Measurements from ENCODE around the gene CDC45. TPM values are rescaled to one million over a fixed set of nuclear protein-coding genes. Genes with fewer than 3 reads are reported as not detected.
"Not testable (repeated sequence)": the region's sequence is repeated elsewhere in the genome, so short reads cannot be mapped to it uniquely, and the experiment has no call there.

Gene CDC45
- total RNA-seq, 1 donor = 8.9 TPM

- DNase-seq (ENCODE audit: low read depth in 2 of 3, low spot score in 2 of 3) = no peak
Measured at GRCh38 chr22:19525666-19526065, 45.9 kb downstream of the CDC45 start.

DNA sequence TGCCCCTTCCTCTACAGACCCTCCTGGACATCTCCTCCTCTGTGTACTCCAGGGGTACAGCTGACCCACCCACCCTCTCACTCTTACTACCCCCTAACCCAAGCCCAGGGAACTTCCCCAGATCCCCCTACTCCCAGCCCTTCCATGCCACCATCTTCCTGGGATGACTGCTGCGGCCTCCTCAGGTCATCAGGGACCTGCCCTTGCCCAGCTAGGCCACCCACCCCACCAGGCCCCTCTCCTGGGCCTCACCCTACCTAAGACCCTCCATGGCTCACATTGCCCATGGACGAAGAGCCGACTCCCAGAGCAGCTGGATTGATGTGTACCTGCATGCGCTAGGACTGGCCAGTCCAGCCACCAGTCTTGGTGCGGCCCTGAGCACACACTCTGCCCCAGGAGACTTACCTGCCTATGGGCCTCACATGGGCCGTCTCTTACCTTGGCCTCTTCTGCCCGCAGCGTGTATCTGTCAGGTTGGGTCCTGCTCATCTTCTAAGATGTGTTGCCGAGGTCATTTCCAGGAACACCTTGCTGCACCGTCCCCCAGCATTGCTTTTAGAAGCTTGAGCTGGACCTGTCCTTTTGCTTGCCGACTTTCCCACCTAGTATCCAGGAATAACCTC lies 46.5 kb downstream of the CDC45 start:
- DNase-seq (ENCODE audit: low read depth in 2 of 3, low spot score in 2 of 3) = no peak

DNA sequence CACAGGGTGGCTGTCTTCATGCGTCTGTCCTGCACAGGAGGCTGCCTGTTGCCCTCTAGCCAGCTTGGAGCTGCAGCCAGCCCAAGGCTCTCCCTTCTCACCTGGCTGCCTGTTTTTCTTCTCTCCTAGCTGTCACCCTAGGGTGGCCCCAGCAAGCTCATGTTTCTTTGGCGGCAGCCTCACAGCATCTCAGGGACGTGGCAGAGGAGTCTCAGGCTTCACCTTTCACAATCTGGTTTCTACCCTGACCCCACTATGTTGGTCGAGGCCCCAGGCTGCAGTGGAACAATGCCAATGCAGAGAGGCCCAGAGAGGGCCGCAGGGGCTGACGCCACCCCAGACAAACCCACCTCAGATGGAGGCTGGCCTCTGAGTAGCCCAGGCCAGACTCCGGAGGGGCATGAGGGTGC lies 47.0 kb downstream of the CDC45 start:
- no peak for DNase-seq (ENCODE audit: low read depth in 2 of 3, low spot score in 2 of 3)

DNA sequence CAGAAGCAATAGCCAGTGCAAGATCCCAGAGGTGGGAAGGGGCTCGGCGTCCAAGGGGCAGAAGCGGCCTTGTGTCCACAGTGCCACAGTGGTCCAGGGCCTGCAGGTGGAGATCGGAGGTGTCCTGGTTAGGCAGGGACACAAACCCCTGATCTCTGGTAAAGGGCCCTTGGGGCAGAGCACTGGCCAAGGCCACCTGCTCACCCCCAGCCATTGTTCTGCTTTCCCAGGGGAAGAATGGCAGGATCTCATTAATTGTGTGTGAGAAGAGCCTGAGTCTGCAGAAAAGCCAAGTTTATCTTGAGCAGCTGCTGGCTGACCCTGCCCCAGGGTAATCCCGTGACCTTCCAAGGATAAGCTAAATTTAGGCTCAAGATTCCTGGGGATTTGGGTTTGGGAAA lies 47.6 kb downstream of the CDC45 start:
- DNase-seq (ENCODE audit: low read depth in 2 of 3, low spot score in 2 of 3) = no peak

DNA sequence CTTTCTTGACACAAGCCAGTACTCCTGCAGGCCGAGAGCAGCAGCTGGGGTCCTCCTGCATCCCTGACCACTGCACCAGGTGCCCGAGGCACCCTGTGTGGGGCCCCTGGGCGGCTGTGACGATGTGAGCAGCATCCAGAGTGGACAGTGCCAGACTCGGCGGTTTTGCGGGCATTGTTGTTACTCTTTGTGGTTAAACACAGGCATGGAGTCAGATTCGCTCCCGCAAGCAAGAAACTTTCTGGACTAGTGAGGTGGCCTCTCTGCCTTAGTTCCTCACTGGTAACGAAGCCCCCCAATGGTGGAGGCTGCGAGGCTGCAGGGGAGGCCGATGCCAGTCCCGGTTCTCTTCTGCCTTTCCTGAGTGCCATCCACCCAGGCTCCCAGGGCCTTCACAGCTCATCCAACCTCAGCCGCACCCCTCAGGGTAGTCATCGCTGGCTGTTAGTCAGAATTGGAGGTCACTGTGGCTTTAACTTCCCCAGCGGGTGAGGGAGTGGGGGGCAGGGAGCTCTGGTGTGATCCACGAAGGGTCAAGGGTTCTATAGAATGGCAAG lies 48.2 kb downstream of the CDC45 start:
- DNase-seq (ENCODE audit: low read depth in 2 of 3, low spot score in 2 of 3) = no peak

GRCh38 chr22:19529811-19530210 lies 50.1 kb downstream of the CDC45 start:
- DNase-seq (ENCODE audit: low read depth in 2 of 3, low spot score in 2 of 3) = peak in 1 of 3 donors; percentile 43

DNA sequence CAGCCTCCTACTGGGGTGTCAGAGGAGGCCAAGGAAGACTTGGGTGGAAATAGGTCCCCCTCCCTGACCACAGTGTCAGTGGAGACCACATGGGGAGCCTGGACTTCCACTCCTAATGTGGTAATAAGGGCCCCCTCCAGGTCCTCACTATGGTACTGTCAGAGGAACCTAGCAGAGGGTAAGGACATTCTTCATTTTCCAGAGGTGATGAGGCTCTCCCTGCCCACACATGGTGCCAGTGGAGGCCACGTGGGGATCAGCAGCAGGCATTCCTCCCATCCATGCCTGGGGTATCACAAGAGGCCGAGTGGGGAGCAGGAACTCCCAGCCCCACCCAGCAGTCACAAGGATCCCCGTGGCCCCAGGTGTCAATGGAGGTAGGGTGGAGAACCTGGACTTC lies 51.0 kb downstream of the CDC45 start:
- no peak for DNase-seq (ENCODE audit: low read depth in 2 of 3, low spot score in 2 of 3)

- not testable (repeated sequence) for DNase-seq (ENCODE audit: low read depth in 2 of 3, low spot score in 2 of 3)
Measured at GRCh38 chr22:19531327-19531726, 51.6 kb downstream of the CDC45 start.

DNA sequence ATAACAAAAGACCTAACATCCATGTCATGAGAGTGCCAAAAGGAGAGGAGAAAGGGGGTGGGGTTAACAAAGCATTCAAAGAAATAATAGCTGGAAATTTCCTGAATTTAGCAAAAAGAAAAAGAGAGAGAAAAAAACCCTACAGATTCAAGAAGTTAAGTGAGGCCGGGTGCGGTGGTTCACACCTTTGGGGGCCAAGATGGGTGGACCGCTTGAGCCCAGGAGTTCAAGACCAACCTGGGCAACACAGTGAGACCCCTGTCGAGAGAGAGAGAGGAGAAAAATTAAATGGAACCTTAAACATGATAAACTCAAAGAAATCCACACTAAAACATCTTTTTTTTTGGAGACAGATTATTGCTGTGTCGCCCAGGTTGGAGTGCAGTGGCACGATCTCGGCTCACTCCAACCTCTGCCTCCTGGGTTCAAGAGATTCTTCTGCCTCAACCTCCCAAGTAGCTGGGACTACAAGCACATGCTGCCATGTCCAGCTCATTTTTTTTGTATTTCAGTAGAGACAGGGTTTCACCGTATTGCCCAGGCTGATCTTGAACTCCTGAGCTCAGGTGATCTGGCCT lies 53.4 kb downstream of the CDC45 start:
- DNase-seq (ENCODE audit: low read depth in 2 of 3, low spot score in 2 of 3) = no peak

- DNase-seq (ENCODE audit: low read depth in 2 of 3, low spot score in 2 of 3) = no peak
Measured at GRCh38 chr22:19533857-19534256, 54.1 kb downstream of the CDC45 start.

DNA sequence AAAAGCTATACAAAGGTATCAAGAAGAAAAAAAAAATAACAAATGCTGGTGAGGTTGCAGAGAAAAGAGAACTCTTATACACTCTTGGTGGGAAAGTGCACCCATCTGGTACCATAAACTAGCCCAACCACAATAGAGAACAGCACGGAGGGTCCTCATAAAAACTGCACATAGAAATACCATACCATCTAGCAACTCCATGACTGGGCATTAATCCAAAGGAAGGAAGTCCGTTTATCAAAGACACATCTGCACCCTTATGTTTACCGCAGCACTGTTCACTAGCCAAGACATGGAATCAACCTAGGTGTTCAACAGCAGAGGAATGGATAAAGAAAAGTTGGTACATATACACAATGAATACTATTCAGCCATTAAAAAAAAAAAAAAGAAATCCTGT lies 55.3 kb downstream of the CDC45 start:
- peak in 2 of 3 donors; percentile 75 to 92 for DNase-seq (ENCODE audit: low read depth in 2 of 3, low spot score in 2 of 3)

DNA sequence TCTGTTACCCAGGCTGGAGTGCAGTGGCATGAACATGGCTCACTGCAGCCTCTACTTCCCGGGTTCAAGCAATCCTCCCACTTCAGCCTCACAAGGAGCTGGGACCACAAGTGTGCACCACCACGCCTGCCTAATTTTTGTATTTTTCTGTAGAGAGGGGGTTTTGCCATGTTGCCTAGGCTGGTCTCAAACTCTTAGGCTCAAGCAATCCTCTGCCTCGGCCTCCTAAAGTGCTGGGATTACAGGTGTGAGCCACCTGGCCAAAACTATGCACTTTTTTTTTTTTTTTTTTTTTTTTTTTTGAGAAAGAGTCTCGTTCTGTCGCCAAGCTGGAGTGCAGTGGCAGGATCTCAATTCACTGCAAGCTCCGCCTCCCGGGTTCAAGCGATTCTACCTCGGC lies 56.8 kb downstream of the CDC45 start:
- no peak for DNase-seq (ENCODE audit: low read depth in 2 of 3, low spot score in 2 of 3)

DNA sequence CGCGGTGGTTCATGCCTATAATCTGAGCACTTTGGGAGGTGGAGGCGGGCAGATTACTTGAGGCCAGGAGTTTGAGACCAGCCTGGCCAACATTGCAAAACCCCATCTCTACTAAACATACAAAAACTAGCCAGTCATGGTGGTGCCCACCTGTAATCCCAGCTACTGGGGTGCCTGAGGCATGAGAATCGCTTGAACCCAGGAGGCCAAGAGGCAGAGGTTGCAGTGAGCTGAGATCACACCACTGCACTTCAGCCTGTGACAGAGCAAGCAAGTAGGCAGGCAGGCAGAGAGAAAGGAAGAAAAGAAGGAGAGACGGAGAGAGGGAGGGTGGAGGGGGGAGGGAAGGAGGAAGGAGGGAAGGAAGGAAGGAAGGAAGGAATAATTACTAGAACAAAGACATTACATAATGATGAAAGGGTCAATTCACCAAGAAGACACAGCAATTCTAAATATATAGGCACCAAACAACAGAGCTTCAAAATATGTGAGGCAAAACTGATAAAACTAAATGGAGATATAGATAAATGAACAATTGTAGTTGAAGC lies 58.3 kb downstream of the CDC45 start:
- no peak for DNase-seq (ENCODE audit: low read depth in 2 of 3, low spot score in 2 of 3)

DNA sequence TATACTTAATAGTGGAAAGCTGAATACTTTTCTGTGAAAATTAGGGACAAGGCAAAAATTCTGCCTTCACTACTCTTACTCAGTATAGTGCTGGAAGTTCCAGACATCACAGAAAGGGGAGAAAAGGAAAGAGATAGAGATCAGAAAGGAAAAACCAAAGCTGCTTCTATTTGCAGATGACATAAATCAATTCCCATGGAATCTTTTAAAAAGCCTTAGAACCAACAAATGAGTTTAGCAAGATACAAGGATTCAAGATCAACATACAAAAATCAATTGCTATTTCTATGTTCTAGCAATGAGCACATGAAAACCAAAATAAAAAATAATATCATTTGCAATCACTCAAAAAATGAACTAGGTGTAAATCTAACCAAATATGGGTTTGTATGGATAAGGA lies 60.7 kb downstream of the CDC45 start:
- no peak for DNase-seq (ENCODE audit: low read depth in 2 of 3, low spot score in 2 of 3)

DNA sequence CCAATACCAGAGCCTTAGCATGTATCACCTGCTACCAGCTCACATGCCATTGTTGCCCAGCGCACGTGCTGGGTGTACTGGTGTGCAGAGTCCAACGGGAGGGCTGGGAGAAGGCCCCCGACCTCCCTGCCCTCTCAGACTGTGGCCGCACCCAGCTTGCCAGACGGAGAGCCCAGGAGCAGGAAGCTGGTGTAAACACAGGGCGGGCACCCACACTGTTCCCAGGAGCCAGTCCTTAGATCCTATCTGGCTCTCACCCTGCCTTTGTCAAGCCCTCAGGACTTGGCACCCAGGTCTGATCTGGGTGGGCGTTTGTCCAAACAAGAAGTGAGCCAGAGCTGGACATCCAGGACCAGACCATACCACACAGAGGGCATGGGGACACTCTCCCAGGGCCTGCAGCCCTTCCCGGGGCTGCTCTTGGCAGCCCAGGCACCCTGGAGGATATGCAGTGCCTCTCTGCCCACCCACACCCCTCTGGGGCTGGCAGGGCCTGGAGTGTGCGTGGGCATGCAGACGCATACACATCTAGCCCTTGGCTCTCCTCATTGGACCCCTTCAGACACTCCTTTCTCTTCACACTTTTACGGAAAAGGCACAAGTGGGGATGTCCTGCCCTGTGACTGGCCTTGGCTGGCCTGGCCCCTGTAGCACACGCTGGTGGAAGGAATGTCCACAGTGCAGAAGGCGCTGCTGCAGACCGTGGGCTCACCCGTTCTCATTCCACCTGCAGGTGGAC lies 64.4 kb downstream of the CDC45 start:
- DNase-seq (ENCODE audit: low read depth in 2 of 3, low spot score in 2 of 3) = no peak

GRCh38 chr22:19545935-19546207 lies 66.2 kb downstream of the CDC45 start:
- DNase-seq (ENCODE audit: low read depth in 2 of 3, low spot score in 2 of 3) = no peak

- no peak for DNase-seq (ENCODE audit: low read depth in 2 of 3, low spot score in 2 of 3)
Measured at GRCh38 chr22:19546680-19547079, 67.0 kb downstream of the CDC45 start.

- no peak for DNase-seq (ENCODE audit: low read depth in 2 of 3, low spot score in 2 of 3)
Measured at GRCh38 chr22:19547620-19548019, 67.9 kb downstream of the CDC45 start.

- DNase-seq (ENCODE audit: low read depth in 2 of 3, low spot score in 2 of 3) = not testable (repeated sequence)
Measured at GRCh38 chr22:19548427-19548826, 68.7 kb downstream of the CDC45 start.

- DNase-seq (ENCODE audit: low read depth in 2 of 3, low spot score in 2 of 3) = no peak
Measured at GRCh38 chr22:19548964-19549363, 69.2 kb downstream of the CDC45 start.

GRCh38 chr22:19549428-19549827 lies 69.7 kb downstream of the CDC45 start:
- DNase-seq (ENCODE audit: low read depth in 2 of 3, low spot score in 2 of 3) = no peak

DNA sequence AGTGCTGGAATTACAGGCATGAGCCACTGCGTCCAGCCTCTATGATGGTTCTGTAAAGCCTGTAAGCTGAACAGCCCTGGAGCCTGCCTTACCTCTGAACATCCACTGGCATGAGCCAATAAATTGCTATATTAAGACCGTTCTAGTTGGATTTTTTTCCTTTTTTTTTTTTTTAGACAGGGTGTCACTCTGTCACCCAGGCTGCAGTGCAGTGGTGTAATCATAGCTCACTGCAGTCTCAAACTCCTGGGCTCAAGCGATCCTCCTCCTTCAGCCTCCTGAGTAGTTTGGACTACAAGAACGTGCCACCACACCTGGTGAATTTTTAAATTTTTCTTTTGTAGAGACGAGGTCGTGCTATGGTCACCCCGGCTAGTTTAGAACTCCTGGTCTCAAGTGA lies 70.7 kb downstream of the CDC45 start:
- no peak for DNase-seq (ENCODE audit: low read depth in 2 of 3, low spot score in 2 of 3)
